Measurements from ENCODE around the gene FOXJ2.
A peak's percentile ranks its signal among the peaks of the same experiment; 100 is the strongest.
"Not testable (repeated sequence)": the region's sequence is repeated elsewhere in the genome, so short reads cannot be mapped to it uniquely, and the experiment has no call there.

FOXJ2 gene

GRCh38 chr12:7995266-7995963 is 37.1 kb upstream of the FOXJ2 start:
- Histone ChIP-seq H3K27ac (no peak overlapping the region), H3K36me3 (ENCODE audit: insufficient read depth, low read length) (no peaks in the 10 kb centered on the region), H3K9me3 (ENCODE audit: low read depth, low read length) (no peaks in the 10 kb centered on the region), H3K9ac (ENCODE audit: insufficient read length) (no peak overlapping the region), H3K4me3 (no peak overlapping the region)
- no peak for DNase-seq (ENCODE audit: low read depth, low spot score)
- TF ChIP-seq EZH2 (IDR thresholded peaks at IDR 0.05) (no peak), FOXP2 (optimal IDR thresholded peaks at IDR 0.05; ENCODE audit: control extremely low read depth, extremely low read length, insufficient read depth) (no peak), POLR2AphosphoS5 (IDR thresholded peaks at IDR 0.05; ENCODE audit: borderline replicate concordance, low read depth, low read length) (no peak)

- not testable (repeated sequence) for DNase-seq (ENCODE audit: low read depth, low spot score); H3K4me3 ChIP-seq
Measured at GRCh38 chr12:8000827-8001226, 31.7 kb upstream of the FOXJ2 start.

GRCh38 chr12:8001496-8001895 is 31.0 kb upstream of the FOXJ2 start:
- not testable (repeated sequence) for H3K36me3 ChIP-seq (ENCODE audit: insufficient read depth, low read length); DNase-seq (ENCODE audit: low read depth, low spot score); H3K9ac ChIP-seq (ENCODE audit: insufficient read length); H3K27ac ChIP-seq; H3K9me3 ChIP-seq (ENCODE audit: low read depth, low read length); H3K4me3 ChIP-seq

More at GRCh38 chr12:8000827-8001226, 31.7 kb upstream of the FOXJ2 start:
- H3K36me3 ChIP-seq (ENCODE audit: insufficient read depth, low read length); H3K9ac ChIP-seq (ENCODE audit: insufficient read length); H3K9me3 ChIP-seq (ENCODE audit: low read depth, low read length); H3K27ac ChIP-seq: not testable (repeated sequence)

DNA sequence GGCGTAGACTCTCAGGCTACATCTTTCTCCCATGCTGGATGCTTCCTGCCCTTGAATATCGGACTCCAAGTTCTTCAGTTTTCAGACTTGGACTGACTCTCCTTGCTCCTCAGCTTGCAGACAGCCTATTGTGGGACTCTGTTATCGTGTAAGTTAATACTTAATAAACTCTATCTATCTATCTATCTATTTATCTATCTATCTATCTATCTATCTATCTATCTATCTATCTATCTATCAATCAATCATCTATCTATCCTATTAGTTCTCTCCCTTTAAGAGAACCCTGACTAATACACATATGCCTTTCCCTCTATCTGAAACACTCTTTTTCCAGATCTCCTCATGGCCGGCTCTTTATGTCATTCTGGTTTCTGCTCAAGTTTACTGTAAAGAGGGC is 27.6 kb upstream of the FOXJ2 start:
- H3K9me3 ChIP-seq (ENCODE audit: low read depth, low read length) = not testable (repeated sequence)

GRCh38 chr12:8011331-8011730 is 21.2 kb upstream of the FOXJ2 start:
- Histone ChIP-seq H3K36me3 (ENCODE audit: insufficient read depth, low read length) (no peaks in the 10 kb centered on the region), H3K9me3 (ENCODE audit: low read depth, low read length) (no peaks in the 10 kb centered on the region), H3K27ac (no peak overlapping the region), H3K9ac (ENCODE audit: insufficient read length) (no peak overlapping the region), H3K4me3 (no peak overlapping the region)
- TF ChIP-seq POLR2AphosphoS5 (IDR thresholded peaks at IDR 0.05; ENCODE audit: borderline replicate concordance, low read depth, low read length) (no peak), EZH2 (IDR thresholded peaks at IDR 0.05) (no peak), FOXP2 (optimal IDR thresholded peaks at IDR 0.05; ENCODE audit: control extremely low read depth, extremely low read length, insufficient read depth) (no peak)
- no peak for DNase-seq (ENCODE audit: low read depth, low spot score)

More for the DNA sequence above, 27.6 kb upstream of the FOXJ2 start:
- H3K27ac ChIP-seq; H3K9ac ChIP-seq (ENCODE audit: insufficient read length); DNase-seq (ENCODE audit: low read depth, low spot score); H3K4me3 ChIP-seq; H3K36me3 ChIP-seq (ENCODE audit: insufficient read depth, low read length): not testable (repeated sequence)

- DNase-seq (ENCODE audit: low read depth, low spot score) = no peak
Measured at GRCh38 chr12:8012651-8013309, 19.7 kb upstream of the FOXJ2 start.

DNA sequence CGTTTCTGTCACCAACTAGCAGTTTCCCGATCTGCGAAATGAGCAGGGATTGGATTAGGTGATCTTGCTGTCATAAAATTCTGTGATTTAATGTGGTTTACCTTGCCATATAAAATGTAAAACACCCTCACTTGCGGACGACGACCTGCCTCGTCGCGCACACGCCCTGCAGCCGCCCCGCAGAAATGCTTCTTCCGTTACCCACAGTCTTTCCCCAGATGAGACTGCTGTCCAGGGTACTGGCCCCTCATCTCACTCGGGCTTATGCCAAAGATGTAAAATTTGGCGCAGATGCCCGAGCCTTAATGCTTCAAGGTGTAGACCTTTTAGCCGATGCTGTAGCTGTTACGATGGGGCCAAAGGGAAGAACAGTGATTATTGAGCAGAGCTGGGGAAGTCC is 17.7 kb upstream of the FOXJ2 start:
- Histone ChIP-seq H3K36me3 (ENCODE audit: insufficient read depth, low read length) (no peaks in the 10 kb centered on the region), H3K27ac (no peak overlapping the region), H3K9me3 (ENCODE audit: low read depth, low read length) (no peaks in the 10 kb centered on the region), H3K4me3 (no peak overlapping the region), H3K9ac (ENCODE audit: insufficient read length) (no peak overlapping the region)
- no peak for TF ChIP-seq FOXP2 (optimal IDR thresholded peaks at IDR 0.05; ENCODE audit: control extremely low read depth, extremely low read length, insufficient read depth)
- no peak for TF ChIP-seq POLR2AphosphoS5 (IDR thresholded peaks at IDR 0.05; ENCODE audit: borderline replicate concordance, low read depth, low read length)
- TF ChIP-seq EZH2 (IDR thresholded peaks at IDR 0.05) = no peak
- DNase-seq (ENCODE audit: low read depth, low spot score) = no peak

More at GRCh38 chr12:8012651-8013309, 19.7 kb upstream of the FOXJ2 start:
- H3K27ac ChIP-seq = no peak overlapping the region
- H3K4me3 ChIP-seq = no peak overlapping the region
- no peak for TF ChIP-seq FOXP2 (optimal IDR thresholded peaks at IDR 0.05; ENCODE audit: control extremely low read depth, extremely low read length, insufficient read depth)
- no peak for TF ChIP-seq POLR2AphosphoS5 (IDR thresholded peaks at IDR 0.05; ENCODE audit: borderline replicate concordance, low read depth, low read length)
- no peak for TF ChIP-seq EZH2 (IDR thresholded peaks at IDR 0.05)
- H3K9me3 ChIP-seq (ENCODE audit: low read depth, low read length) = no peaks in the 10 kb centered on the region
- no peak overlapping the region for H3K9ac ChIP-seq (ENCODE audit: insufficient read length)
- no peaks in the 10 kb centered on the region for H3K36me3 ChIP-seq (ENCODE audit: insufficient read depth, low read length)

- not testable (repeated sequence) for H3K9ac ChIP-seq (ENCODE audit: insufficient read length); H3K9me3 ChIP-seq (ENCODE audit: low read depth, low read length); H3K27ac ChIP-seq; DNase-seq (ENCODE audit: low read depth, low spot score); H3K36me3 ChIP-seq (ENCODE audit: insufficient read depth, low read length)
- peak overlapping the region; percentile 54 for H3K4me3 ChIP-seq
Measured at GRCh38 chr12:8018213-8018612, 14.3 kb upstream of the FOXJ2 start.

GRCh38 chr12:8018666-8019581 is 13.6 kb upstream of the FOXJ2 start:
- no peak for DNase-seq (ENCODE audit: low read depth, low spot score)
- Histone ChIP-seq H3K9ac (ENCODE audit: insufficient read length) (no peak overlapping the region), H3K4me3 (peak overlapping the region; percentile 54), H3K27ac (no peak overlapping the region), H3K9me3 (ENCODE audit: low read depth, low read length) (no peaks in the 10 kb centered on the region), H3K36me3 (ENCODE audit: insufficient read depth, low read length) (no peaks in the 10 kb centered on the region)
- TF ChIP-seq FOXP2 (optimal IDR thresholded peaks at IDR 0.05; ENCODE audit: control extremely low read depth, extremely low read length, insufficient read depth) = no peak
- no peak for TF ChIP-seq EZH2 (IDR thresholded peaks at IDR 0.05)
- no peak for TF ChIP-seq POLR2AphosphoS5 (IDR thresholded peaks at IDR 0.05; ENCODE audit: borderline replicate concordance, low read depth, low read length)

Measured in SK-N-MC (cell line).